Skeletal muscle tissue (tissue), 4 donors: ENCODE results near the gene NBPF4. TPM values are rescaled to one million over a fixed set of nuclear protein-coding genes. Genes with fewer than 3 reads are reported as not detected.
"Not testable (repeated sequence)": the region's sequence is repeated elsewhere in the genome, so short reads cannot be mapped to it uniquely, and the experiment has no call there.

Source experiments
- H3K27ac ChIP-seq: one replicate; pipeline ENCODE4 v1.7.0; 2013; ENCODE audit warnings: mild to moderate bottlenecking, low read depth, low read length, inconsistent platforms
- H3K27me3 ChIP-seq, 3 donors: one replicate each; pipeline ENCODE4 v1.7.0; 2013; ENCODE audit warnings: low read length in 3 of 3; ENCODE audit not compliant: control insufficient read depth in 3 of 3, insufficient read depth in 3 of 3
- H3K36me3 ChIP-seq, 3 donors: one replicate each; pipeline ENCODE4 v1.7.0; 2013; ENCODE audit warnings: low read length in 3 of 3; ENCODE audit not compliant: control insufficient read depth in 3 of 3, insufficient read depth in 3 of 3
- H3K4me1 ChIP-seq, 3 donors: one replicate each; pipeline ENCODE4 v1.7.0; 2013; ENCODE audit warnings: low read length in 3 of 3, mild to moderate bottlenecking in 3 of 3; ENCODE audit not compliant: control insufficient read depth in 3 of 3, insufficient read depth in 3 of 3
- H3K4me3 ChIP-seq, 3 donors: one replicate each; pipeline ENCODE4 v1.7.0; 2013; ENCODE audit warnings: low read length in 3 of 3
- H3K9ac ChIP-seq, 3 donors: one replicate each; pipeline ENCODE4 v1.7.0; 2013; ENCODE audit warnings: low read length in 3 of 3, mild to moderate bottlenecking in 3 of 3, moderate library complexity in 2 of 3, low read depth in 1 of 3
- H3K9me3 ChIP-seq, 3 donors: one replicate each; pipeline ENCODE4 v1.7.0; 2013; ENCODE audit warnings: low read length in 3 of 3; ENCODE audit not compliant: control insufficient read depth in 3 of 3
- total RNA-seq: library from RNA; depleted of rRNA; stranded (reverse); fragments of >200 nt; gene quantifications from one replicate; pipeline ENCODE4 v1.2.3, GENCODE V29; 2014
- donor health status: Osteomylitis.

The NBPF4 gene
- total RNA-seq, 1 donor from 2014 or later, result not detected

- H3K4me1 ChIP-seq, result peaks cover 0 to 4% (median 0%) of the 10 kb centered on the region in 3 donors
- H3K9me3 ChIP-seq, result no peaks in the 10 kb centered on the region
- H3K27me3 ChIP-seq, result peaks cover 5 to 7% (median 7%) of the 10 kb centered on the region in 3 donors
- H3K9ac ChIP-seq, result no peak overlapping the region
- H3K27ac ChIP-seq, result no peak overlapping the region
- peak overlapping the region in 1 of 3 donors; percentile 1 for H3K4me3 ChIP-seq
- no peaks in the 10 kb centered on the region for H3K36me3 ChIP-seq
Observed at GRCh38 chr1:108209456-108210108, 34.3 kb downstream of the NBPF4 start.

GRCh38 chr1:108208724-108209446, 35.0 kb downstream of the NBPF4 start:
- Histone ChIP-seq H3K27ac (no peak overlapping the region), H3K27me3 (peaks cover 5 to 7% (median 7%) of the 10 kb centered on the region in 3 donors), H3K4me3 (peak overlapping the region in 1 of 3 donors; percentile 1), H3K9ac (no peak overlapping the region), H3K9me3 (no peaks in the 10 kb centered on the region), H3K4me1 (peaks cover 0 to 4% (median 0%) of the 10 kb centered on the region in 3 donors), H3K36me3 (no peaks in the 10 kb centered on the region)

DNA sequence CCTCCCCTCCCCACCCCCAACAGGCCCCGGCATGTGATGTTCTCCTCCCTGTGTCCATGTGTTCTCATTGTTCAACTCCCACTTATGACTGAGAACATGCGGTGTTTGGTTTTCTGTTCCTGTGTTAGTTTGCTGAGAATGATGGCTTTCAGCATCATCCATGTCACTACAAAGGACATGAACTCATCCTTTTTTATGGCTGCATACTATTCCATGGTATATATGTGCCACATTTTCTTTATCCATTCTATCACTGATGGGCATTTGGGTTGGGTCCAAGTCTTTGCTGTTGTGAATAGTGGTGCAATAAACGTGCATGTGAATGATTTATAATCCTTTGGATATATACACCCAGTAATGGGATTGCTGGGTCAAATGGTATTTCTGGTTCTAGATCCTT, 40.3 kb downstream of the NBPF4 start:
- not testable (repeated sequence) for H3K36me3 ChIP-seq, H3K27ac ChIP-seq, H3K9me3 ChIP-seq, H3K4me3 ChIP-seq, H3K27me3 ChIP-seq, H3K9ac ChIP-seq
- H3K4me1 ChIP-seq, result peaks cover 3 to 13% (median 12%) of the 10 kb centered on the region in 3 donors

DNA sequence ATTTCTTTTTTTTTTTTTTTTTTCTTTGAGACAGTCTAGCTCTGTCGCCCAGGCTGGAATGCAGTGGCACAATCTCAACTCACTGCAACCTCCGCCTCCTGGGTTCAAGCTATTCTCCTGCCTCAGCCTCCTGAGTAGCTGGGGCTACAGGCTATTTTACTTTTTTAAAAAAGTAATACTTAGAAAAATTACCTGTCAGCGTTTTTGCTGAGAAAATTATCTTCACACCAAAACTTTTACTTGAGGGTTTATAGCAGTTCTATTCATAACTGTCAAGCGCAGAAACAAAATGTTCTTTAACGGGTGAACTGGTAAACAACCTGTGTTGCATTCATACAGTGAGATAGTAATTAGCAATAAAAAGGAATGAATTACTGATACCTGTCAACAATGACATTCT, 42.2 kb downstream of the NBPF4 start:
- Histone ChIP-seq H3K36me3 (peaks cover 0 to 4% (median 0%) of the 10 kb centered on the region in 3 donors), H3K4me3 (no peak overlapping the region), H3K4me1 (peaks cover 4 to 26% (median 24%) of the 10 kb centered on the region in 3 donors)

DNA sequence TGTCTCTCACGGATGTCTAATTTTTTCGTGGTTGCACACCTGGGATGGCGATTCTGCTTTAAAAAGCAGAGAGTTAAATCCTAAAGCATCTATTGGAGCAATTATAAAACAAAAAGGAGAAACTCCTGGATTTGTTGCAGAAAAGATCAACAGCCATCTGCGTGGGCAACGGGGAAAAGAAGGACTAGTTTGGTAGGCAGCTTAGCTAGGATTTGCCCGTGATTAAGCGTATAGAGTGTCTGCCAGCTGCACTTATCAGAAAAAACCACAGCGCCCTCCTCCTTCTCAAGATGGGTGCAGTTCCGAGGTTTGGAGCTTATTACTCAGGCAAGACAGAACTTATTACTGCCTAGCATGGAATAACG, 43.2 kb downstream of the NBPF4 start:
- Histone ChIP-seq H3K4me1 (peaks cover 4 to 30% (median 27%) of the 10 kb centered on the region in 3 donors), H3K4me3 (peak overlapping the region; percentile 92 to 96 (median 94)), H3K9me3 (no peaks in the 10 kb centered on the region), H3K27me3 (no peaks in the 10 kb centered on the region), H3K27ac (peak overlapping the region; percentile 72), H3K9ac (peak overlapping the region; percentile 84 to 92 (median 88)), H3K36me3 (peaks cover 0 to 4% (median 0%) of the 10 kb centered on the region in 3 donors)

More for the DNA sequence above, 42.2 kb downstream of the NBPF4 start:
- Histone ChIP-seq H3K27ac (no peak overlapping the region), H3K9ac (no peak overlapping the region), H3K9me3 (no peaks in the 10 kb centered on the region), H3K27me3 (no peaks in the 10 kb centered on the region)

DNA sequence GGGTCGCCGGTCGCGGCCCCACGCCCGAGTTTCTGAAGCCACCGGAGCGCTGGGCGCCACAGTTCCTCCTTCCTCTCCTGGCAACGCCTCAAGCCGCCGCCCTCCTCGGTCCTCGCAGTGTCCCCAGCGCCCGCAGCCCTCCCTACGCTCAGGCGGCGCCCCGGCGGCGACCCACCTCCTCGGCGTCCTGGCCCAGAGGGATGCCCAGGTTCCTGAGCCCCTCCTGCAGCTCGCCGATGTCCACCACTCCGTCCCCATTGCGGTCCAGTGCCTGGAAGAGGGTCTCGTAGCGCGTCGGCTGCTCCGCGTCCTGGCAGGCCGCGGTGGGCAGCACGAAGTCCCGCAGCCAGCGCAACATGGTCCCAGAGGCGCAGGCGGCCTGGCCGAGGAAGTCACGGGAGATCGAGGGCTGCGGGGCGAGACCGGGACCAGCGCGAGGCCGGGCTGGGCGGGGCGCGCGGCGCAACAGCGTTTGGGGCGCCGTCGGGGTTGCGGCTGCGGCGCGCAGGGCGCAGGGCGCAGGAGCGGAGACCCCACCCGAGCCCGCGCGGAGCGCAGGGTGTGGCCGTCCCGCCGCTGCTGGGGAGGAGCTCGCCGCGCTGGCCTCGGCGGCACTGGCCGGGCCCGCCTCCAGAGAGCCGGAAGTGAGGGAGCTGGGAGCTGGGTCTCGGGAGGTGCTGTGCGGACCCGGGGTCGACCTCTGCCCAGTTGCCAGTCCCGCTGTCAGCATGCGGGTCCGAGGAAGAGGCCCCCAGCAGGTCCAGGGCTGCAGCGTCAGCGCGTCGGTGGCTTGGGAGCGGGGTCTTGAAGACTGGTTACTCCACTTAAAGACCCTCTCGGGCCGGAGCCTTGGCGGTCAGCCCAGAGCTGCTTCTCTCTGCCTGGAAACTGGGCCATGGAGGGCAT, 43.8 kb downstream of the NBPF4 start, which contains the start of gene SLC25A24:
SLC25A24 (minus strand) TSS at position 563 of the 906 bp plus-strand sequence; CDS start at position 358, 205 bp downstream.
- peak within 1 kb of the TSS; percentile 84 to 92 (median 88) for H3K9ac ChIP-seq
- H3K27ac ChIP-seq, result peak within 1 kb of the TSS; percentile 72
- no peaks in the 10 kb centered on the region for H3K9me3 ChIP-seq
- H3K27me3 ChIP-seq, result no peaks in the 10 kb centered on the region
- peak within 1 kb of the TSS; percentile 92 to 96 (median 94) for H3K4me3 ChIP-seq
- H3K4me1 ChIP-seq, result peaks cover 4 to 30% (median 27%) of the 10 kb centered on the region in 3 donors
- peaks cover 0 to 4% (median 0%) of the 10 kb centered on the region in 3 donors for H3K36me3 ChIP-seq

GRCh38 chr1:108199201-108199691, 44.6 kb downstream of the NBPF4 start:
- H3K9me3 ChIP-seq, result no peaks in the 10 kb centered on the region

DNA sequence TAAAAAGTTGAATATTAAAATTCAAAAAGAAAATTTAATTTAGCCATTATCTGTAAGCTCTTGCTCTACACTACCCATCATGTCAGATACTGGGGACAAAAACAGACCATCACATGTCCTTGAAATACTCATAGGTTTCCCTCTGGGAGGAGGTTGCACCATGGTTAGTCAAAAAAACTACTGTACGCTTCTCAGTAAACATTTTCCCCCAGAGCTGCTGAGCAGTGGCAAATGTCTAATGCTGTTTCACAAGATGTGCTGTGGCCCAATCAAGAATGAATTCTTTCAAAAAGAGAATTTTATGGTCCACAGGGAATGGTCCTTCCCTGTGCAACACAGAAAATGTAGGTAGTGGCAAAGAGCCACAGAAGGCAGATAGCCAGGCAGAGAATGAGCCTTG, 49.8 kb downstream of the NBPF4 start:
- Histone ChIP-seq H3K36me3 (peaks cover 0 to 16% (median 11%) of the 10 kb centered on the region in 3 donors), H3K4me1 (peaks cover 6 to 19% (median 18%) of the 10 kb centered on the region in 3 donors), H3K27ac (no peak overlapping the region), H3K9ac (no peak overlapping the region), H3K27me3 (no peaks in the 10 kb centered on the region), H3K9me3 (no peaks in the 10 kb centered on the region), H3K4me3 (no peak overlapping the region)

More at GRCh38 chr1:108199201-108199691, 44.6 kb downstream of the NBPF4 start:
- Histone ChIP-seq H3K9ac (peak overlapping the region; percentile 84 to 92 (median 88)), H3K27ac (peak overlapping the region; percentile 72), H3K4me1 (peaks cover 4 to 30% (median 27%) of the 10 kb centered on the region in 3 donors), H3K27me3 (no peaks in the 10 kb centered on the region), H3K36me3 (peaks cover 0 to 6% (median 5%) of the 10 kb centered on the region in 3 donors), H3K4me3 (peak overlapping the region; percentile 92 to 96 (median 94))

DNA sequence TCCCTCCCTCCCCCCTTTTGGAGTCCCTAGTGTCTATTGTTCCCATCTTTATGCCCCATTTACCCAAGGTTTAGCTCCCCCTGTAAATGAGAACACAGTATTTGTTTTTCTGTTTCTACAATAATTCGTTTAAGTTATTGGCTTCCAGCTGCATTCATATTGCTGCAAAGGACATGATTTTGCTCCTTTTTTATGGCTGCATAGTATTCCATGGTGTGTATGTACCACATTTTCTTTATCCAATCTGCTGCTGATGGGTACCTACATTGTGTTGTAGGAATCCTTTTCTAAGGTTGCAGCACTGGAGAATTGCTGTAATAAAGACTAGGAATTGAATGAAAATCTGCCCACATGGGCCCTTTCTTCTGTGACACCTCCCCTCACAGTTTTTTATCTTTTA, 50.5 kb downstream of the NBPF4 start:
- Histone ChIP-seq H3K36me3 (peaks cover 0 to 16% (median 11%) of the 10 kb centered on the region in 3 donors), H3K27ac (no peak overlapping the region)

More for the DNA sequence above, 50.5 kb downstream of the NBPF4 start:
- Histone ChIP-seq H3K4me3 (no peak overlapping the region), H3K9me3 (no peaks in the 10 kb centered on the region), H3K4me1 (peaks cover 2 to 15% (median 13%) of the 10 kb centered on the region in 3 donors), H3K9ac (no peak overlapping the region), H3K27me3 (no peaks in the 10 kb centered on the region)
